Panc1 (cell line): ENCODE measurements around the gene PPP1R16B. TPM values are rescaled to one million over a fixed set of nuclear protein-coding genes. Genes with fewer than 3 reads are reported as not detected.

ENCODE experiments used
- ATAC-seq: fragments of 200-7000 bp; cut with Tn5 transposase; 2 replicates; pipeline ENCODE4 v1.9.1; 2020; ENCODE audit warnings: mild to moderate bottlenecking, moderate library complexity
- BruUV-seq: library from RNA; stranded (reverse); fragments of 400-500 nt; replicated peaks from 2 replicates; lab custom pipeline; 2021; lab: Mats Ljungman, UMichigan
- CTCF ChIA-PET: fragments of 300-600 bp; sonication (Branson Sonifier 250); formaldehyde crosslinking; loops from one replicate; lab custom pipeline; 2022; ENCODE audit warnings: antibody characterized with exemption; lab: Charles Lee
- POLR2A ChIA-PET: fragments of 300-600 bp; sonication (Branson Sonifier 250); formaldehyde crosslinking; loops from one replicate; lab custom pipeline; 2022; ENCODE audit warnings: antibody characterized with exemption; lab: Charles Lee
- DNase-seq: peaks from one replicate; pipeline ENCODE4 v3.0.0-alpha.2; 2010; ENCODE audit warnings: low read depth, low spot score
- H3K27ac ChIP-seq: 2 replicates; pipeline ENCODE4 v1.5.1; 2011; ENCODE audit warnings: mild to moderate bottlenecking, low read length, inconsistent platforms
- H3K27me3 ChIP-seq: fragments of 200-500 bp; sonication (Bioruptor generic); 2 replicates; pipeline ENCODE4 v1.6.0; 2014; ENCODE audit warnings: low read length, inconsistent platforms; ENCODE audit not compliant: control insufficient read depth, insufficient read depth
- H3K36me3 ChIP-seq: fragments of 200-500 bp; sonication (Bioruptor generic); 2 replicates; pipeline ENCODE4 v1.5.1; 2014; ENCODE audit warnings: inconsistent platforms, mild to moderate bottlenecking, low read length, moderate library complexity; ENCODE audit not compliant: control insufficient read depth, insufficient read depth
- H3K4me1 ChIP-seq: 2 replicates; pipeline ENCODE4 v1.5.1; 2011; ENCODE audit warnings: inconsistent platforms, mild to moderate bottlenecking, low read length, moderate library complexity; ENCODE audit not compliant: control insufficient read depth, insufficient read depth
- H3K4me3 ChIP-seq, 2 experiments: 2 replicates each; pipeline ENCODE4 v1.5.1; 2011 to 2012; ENCODE audit warnings: low read depth in 2 of 2, low read length in 2 of 2, mild to moderate bottlenecking in 2 of 2, inconsistent platforms in 1 of 2, moderate library complexity in 1 of 2
- H3K9me3 ChIP-seq: fragments of 200-500 bp; sonication (Bioruptor generic); 2 replicates; pipeline ENCODE4 v1.5.1; 2014; ENCODE audit warnings: low read depth, mild to moderate bottlenecking, inconsistent platforms, low read length, moderate library complexity; ENCODE audit not compliant: control insufficient read depth, insufficient read depth
- CTCF ChIP-seq: fragments of 450-650 bp; IDR thresholded peaks from 2 replicates; pipeline ENCODE4 v1.5.1; 2017; ENCODE audit warnings: mild to moderate bottlenecking
- POLR2AphosphoS5 ChIP-seq: IDR thresholded peaks from 2 replicates; pipeline ENCODE4 v1.6.1; 2012; ENCODE audit warnings: mild to moderate bottlenecking, low read depth, low read length, moderate library complexity
- REST ChIP-seq, 2 experiments: IDR thresholded peaks; 2 replicates each; pipeline ENCODE4 v1.6.1; 2011 to 2012; ENCODE audit warnings: low read depth in 2 of 2, control low read depth in 1 of 2, low read length in 1 of 2, mild to moderate bottlenecking in 1 of 2, moderate library complexity in 1 of 2; ENCODE audit not compliant: insufficient read depth in 1 of 2
- SIN3A ChIP-seq: IDR thresholded peaks from 2 replicates; pipeline ENCODE4 v1.6.1; 2012; ENCODE audit warnings: low read depth, mild to moderate bottlenecking, low read length, moderate library complexity, borderline replicate concordance; ENCODE audit not compliant: insufficient read depth
- TCF7L2 ChIP-seq: IDR thresholded peaks from 2 replicates; pipeline ENCODE4 v1.6.1; 2011; ENCODE audit warnings: mild to moderate bottlenecking, low read depth, low read length, inconsistent platforms
- in situ Hi-C: cut with HindIII; loops from 2 replicates; pipeline ENCODE4 v1.10.0; 2016; ENCODE audit warnings: low sequenced_read_pairs, low pct_unique_long_range_greater_than_20kb
- intact Hi-C: fragments of 100-400 bp; cut with micrococcal nuclease; formaldehyde crosslinking; loops from one replicate; pipeline ENCODE4 v1.10.0; 2022; ENCODE audit not compliant: unreplicated experiment
- total RNA-seq: library from RNA; stranded (reverse); gene quantifications from one replicate; pipeline ENCODE4 v1.2.1, GENCODE V29; 2021; ENCODE audit not compliant: unreplicated experiment

Gene PPP1R16B
- total RNA-seq, 1 experiment from 2014 or later = 0.92 TPM

- no peak for ATAC-seq
- ChIA-PET CTCF (interaction anchor here (0.7 kb wide), 1 partner anchor 71 kb away, joined by 6 read pairs; no protein-coding TSS in a partner anchor), POLR2A (interaction anchor here (0.6 kb wide), 2 partner anchors 26 to 175 kb away, joined by 3 read pairs; no protein-coding TSS in a partner anchor)
- no peak for TF ChIP-seq REST (IDR thresholded peaks at IDR 0.05; ENCODE audit: insufficient read depth in 1 of 2, low read depth in 2 of 2, low read length in 1 of 2)
- no peak for TF ChIP-seq TCF7L2
- TF ChIP-seq CTCF = no peak
- TF ChIP-seq POLR2AphosphoS5 = no peak
- TF ChIP-seq SIN3A = no peak
- peaks cover 19% of the 10 kb centered on the region for H3K27me3 ChIP-seq
- no peaks in the 10 kb centered on the region for H3K4me1 ChIP-seq
- H3K9me3 ChIP-seq = peaks cover 4% of the 10 kb centered on the region; the same call in 1 of the 2 replicates
- H3K4me3 ChIP-seq = no peak overlapping the region
- intact Hi-C loops = no loop called here
- H3K36me3 ChIP-seq = no peaks in the 10 kb centered on the region
- H3K27ac ChIP-seq = no peak overlapping the region
- BruUV-seq = no TSS peak
- in situ Hi-C loops = no loop called here
- DNase-seq = no peak
These were observed 12.9 kb downstream of the PPP1R16B start for GRCh38 chr20:38818113-38819065.

- DNase-seq = no peak
- no TSS peak for BruUV-seq
- H3K27me3 ChIP-seq = peaks cover 11% of the 10 kb centered on the region; the same call in 1 of the 2 replicates
- intact Hi-C loops = no loop called here
- in situ Hi-C loops = no loop called here
- H3K4me1 ChIP-seq = no peaks in the 10 kb centered on the region
- no peaks in the 10 kb centered on the region for H3K36me3 ChIP-seq
- POLR2A ChIA-PET = no interaction called here
- no peak overlapping the region for H3K4me3 ChIP-seq
- no peak overlapping the region for H3K27ac ChIP-seq
- ATAC-seq = no peak
- CTCF ChIA-PET = no interaction called here
- peaks cover 4% of the 10 kb centered on the region; the same call in 1 of the 2 replicates for H3K9me3 ChIP-seq
- no peak for TF ChIP-seq SIN3A
- no peak for TF ChIP-seq REST (IDR thresholded peaks at IDR 0.05; ENCODE audit: insufficient read depth in 1 of 2, low read depth in 2 of 2, low read length in 1 of 2)
- TF ChIP-seq CTCF = no peak
- no peak for TF ChIP-seq TCF7L2
- TF ChIP-seq POLR2AphosphoS5 = no peak
These were observed 20.0 kb downstream of the PPP1R16B start for GRCh38 chr20:38825571-38825900.
